AG04450 (cell line): ENCODE data around the gene VEZF1. TPM values are rescaled to one million over a fixed set of nuclear protein-coding genes. Genes with fewer than 3 reads are reported as not detected.

Experiments
- CTCF ChIA-PET: fragments of 300-600, 350-600 bp; formaldehyde crosslinking; extraction: SDS; loops from one replicate; lab custom pipeline; 2022; ENCODE audit warnings: antibody characterized with exemption, inconsistent platforms; lab: Charles Lee
- POLR2A ChIA-PET: fragments of 350-600 bp; formaldehyde crosslinking; extraction: SDS; loops from one replicate; lab custom pipeline; 2021; ENCODE audit warnings: antibody characterized with exemption, inconsistent platforms; lab: Yijun Ruan, JAX
- DNase-seq: peaks from one replicate; pipeline ENCODE4 v3.0.0-alpha.2; 2011; ENCODE audit warnings: low read depth, low spot score
- H3K27ac ChIP-seq: one replicate; pipeline ENCODE4 v1.5.1; 2012; ENCODE audit warnings: low read depth, low read length, control low read depth
- H3K27me3 ChIP-seq: one replicate; pipeline ENCODE4 v1.6.0; 2012; ENCODE audit warnings: low read length; ENCODE audit not compliant: control insufficient read depth, insufficient read depth
- H3K4me3 ChIP-seq: 2 replicates; pipeline ENCODE4 v1.5.1; 2011; ENCODE audit warnings: mild to moderate bottlenecking, low read depth, low read length, control low read depth
- H3K9me3 ChIP-seq: 2 replicates; pipeline ENCODE4 v1.5.1; 2012; ENCODE audit warnings: low read length; ENCODE audit not compliant: control insufficient read depth, insufficient read depth
- polyA plus RNA-seq: library from polyadenylated mRNA; depleted of rRNA; stranded (reverse); fragments of >200 nt; gene quantifications from 2 replicates; pipeline ENCODE4 v1.2.3, GENCODE V29; 2011
- TF ChIP-seq, protein P1 (sequence below): IDR thresholded peaks from 2 replicates; pipeline ENCODE4 v1.5.1; 2011; ENCODE audit warnings: low read depth, low read length, control low read depth, inconsistent platforms

Gene VEZF1
- polyA plus RNA-seq, 1 experiment = 38.9 TPM

DNA sequence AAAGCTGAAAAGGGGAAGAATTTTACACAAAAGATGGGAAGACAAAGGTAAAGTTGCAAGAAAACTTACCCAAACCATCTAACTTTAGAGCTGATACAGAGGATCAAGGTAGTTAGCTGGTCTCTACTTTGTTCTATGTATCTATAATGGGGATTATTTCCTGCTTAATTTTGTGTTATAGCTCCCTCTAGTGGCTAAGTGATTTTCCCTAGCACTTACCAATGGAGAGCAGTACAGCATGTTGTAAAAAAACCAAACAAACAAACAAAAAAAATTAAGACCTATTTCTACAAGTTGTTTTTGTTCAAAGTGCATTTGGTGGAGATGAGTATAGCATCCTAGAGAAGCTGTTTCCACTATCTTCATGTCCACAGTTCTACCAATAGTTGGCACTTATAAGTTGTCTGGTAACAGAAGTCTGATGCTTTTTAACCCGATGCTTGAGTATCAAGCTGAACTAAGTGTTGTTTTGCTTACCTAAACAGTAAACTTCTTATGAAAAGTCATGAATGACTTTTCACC, 11.5 kb upstream of the VEZF1 start:
- DNase-seq = peak; percentile 57
- TF ChIP-seq, protein P1, sequence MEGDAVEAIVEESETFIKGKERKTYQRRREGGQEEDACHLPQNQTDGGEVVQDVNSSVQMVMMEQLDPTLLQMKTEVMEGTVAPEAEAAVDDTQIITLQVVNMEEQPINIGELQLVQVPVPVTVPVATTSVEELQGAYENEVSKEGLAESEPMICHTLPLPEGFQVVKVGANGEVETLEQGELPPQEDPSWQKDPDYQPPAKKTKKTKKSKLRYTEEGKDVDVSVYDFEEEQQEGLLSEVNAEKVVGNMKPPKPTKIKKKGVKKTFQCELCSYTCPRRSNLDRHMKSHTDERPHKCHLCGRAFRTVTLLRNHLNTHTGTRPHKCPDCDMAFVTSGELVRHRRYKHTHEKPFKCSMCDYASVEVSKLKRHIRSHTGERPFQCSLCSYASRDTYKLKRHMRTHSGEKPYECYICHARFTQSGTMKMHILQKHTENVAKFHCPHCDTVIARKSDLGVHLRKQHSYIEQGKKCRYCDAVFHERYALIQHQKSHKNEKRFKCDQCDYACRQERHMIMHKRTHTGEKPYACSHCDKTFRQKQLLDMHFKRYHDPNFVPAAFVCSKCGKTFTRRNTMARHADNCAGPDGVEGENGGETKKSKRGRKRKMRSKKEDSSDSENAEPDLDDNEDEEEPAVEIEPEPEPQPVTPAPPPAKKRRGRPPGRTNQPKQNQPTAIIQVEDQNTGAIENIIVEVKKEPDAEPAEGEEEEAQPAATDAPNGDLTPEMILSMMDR = peak; percentile 81
- no peak overlapping the region for H3K4me3 ChIP-seq
- H3K27ac ChIP-seq = no peak overlapping the region
- ChIA-PET POLR2A (interaction anchor here (0.7 to 2.2 kb wide), 9 partner anchors 11 to 150 kb away, joined by 3 to 7 read pairs (median 5); partner anchors contain the start of genes DYNLL2, MRPS23 and VEZF1), CTCF (interaction anchor here (0.5 to 11.1 kb wide), 48 partner anchors 8 to 1017 kb away, joined by 3 to 661 read pairs (median 5); partner anchors contain the start of genes MRPS23, SRSF1 and VEZF1)
- no peaks in the 10 kb centered on the region for H3K27me3 ChIP-seq
- no peaks in the 10 kb centered on the region for H3K9me3 ChIP-seq

DNA sequence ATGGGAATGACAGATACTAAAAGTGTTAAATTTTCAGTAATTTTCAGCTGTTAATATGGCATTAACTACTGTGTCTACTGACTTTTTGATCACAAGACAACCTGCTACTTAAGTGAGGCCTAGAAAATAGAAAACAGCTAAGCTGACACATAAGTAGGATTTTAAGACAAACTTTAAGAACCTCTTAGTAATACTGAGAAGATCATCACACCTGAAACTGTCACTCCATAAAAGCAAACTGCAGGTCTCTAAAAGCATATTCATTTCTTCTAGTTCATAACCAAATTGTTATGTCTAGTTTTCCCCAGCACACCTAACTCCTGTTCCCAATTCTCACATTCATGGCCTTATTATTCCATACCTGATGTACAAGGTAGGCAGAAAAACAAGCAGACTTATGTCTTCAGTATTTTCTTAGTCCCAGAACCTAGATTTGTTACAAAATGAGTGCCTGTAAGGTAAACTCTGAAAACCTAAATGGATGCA, 11.0 kb upstream of the VEZF1 start:
- no peak for DNase-seq
- H3K27me3 ChIP-seq = no peaks in the 10 kb centered on the region
- no peak overlapping the region for H3K27ac ChIP-seq
- no peaks in the 10 kb centered on the region for H3K9me3 ChIP-seq
- CTCF ChIA-PET = interaction anchor here (0.6 to 11.1 kb wide), 44 partner anchors 8 to 1016 kb away, joined by 3 to 661 read pairs (median 6); partner anchors contain the start of genes MRPS23, SRSF1 and VEZF1
- no peak overlapping the region for H3K4me3 ChIP-seq
- POLR2A ChIA-PET = interaction anchor here (0.8 to 2.2 kb wide), 8 partner anchors 10 to 149 kb away, joined by 3 to 7 read pairs (median 5); partner anchors contain the start of genes DYNLL2, MRPS23 and VEZF1
- TF ChIP-seq, protein P1 = no peak

DNA sequence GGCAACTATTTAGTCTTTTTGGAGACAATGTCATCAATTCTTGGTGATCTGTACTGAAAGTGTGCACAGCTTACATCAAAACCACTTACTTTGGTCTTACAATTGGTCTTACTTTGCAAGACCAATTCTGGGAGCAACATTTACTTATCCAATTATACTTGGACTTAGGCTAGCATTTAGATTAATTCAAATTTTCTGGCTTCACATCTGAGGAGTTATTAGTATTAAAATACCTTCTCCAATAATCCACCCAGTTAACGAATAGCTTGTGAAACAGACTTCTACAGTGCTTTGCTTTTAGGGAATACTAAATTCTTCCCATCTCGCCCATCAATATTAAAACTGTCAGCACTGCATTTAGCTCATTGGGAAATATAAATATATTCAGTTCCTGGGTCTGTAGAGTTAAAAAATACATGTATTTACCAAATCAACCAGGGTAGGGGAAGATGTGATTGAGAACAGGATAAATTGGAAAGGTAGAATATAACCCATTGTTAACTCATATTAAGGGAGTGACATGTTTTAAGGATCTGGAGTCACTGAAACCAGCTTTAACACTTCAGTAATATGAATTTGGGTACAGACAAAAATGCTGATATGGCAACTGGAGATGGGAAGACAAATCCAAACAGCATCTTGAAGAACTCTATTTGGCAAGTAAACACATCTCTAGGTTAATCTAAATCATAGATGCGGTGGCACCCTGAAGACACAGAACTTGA, 9.2 kb upstream of the VEZF1 start:
- Histone ChIP-seq H3K27ac (no peak overlapping the region), H3K4me3 (no peak overlapping the region), H3K27me3 (no peaks in the 10 kb centered on the region), H3K9me3 (no peaks in the 10 kb centered on the region)
- DNase-seq = no peak
- ChIA-PET POLR2A (interaction anchor here (0.6 to 1.3 kb wide), 5 partner anchors 17 to 139 kb away, joined by 3 to 7 read pairs (median 4); no protein-coding TSS in a partner anchor), CTCF (interaction anchor here (0.5 to 11.1 kb wide), 13 partner anchors 15 to 214 kb away, joined by 3 to 661 read pairs (median 5); partner anchors contain the start of gene MRPS23)
- TF ChIP-seq, protein P1 = no peak

DNA sequence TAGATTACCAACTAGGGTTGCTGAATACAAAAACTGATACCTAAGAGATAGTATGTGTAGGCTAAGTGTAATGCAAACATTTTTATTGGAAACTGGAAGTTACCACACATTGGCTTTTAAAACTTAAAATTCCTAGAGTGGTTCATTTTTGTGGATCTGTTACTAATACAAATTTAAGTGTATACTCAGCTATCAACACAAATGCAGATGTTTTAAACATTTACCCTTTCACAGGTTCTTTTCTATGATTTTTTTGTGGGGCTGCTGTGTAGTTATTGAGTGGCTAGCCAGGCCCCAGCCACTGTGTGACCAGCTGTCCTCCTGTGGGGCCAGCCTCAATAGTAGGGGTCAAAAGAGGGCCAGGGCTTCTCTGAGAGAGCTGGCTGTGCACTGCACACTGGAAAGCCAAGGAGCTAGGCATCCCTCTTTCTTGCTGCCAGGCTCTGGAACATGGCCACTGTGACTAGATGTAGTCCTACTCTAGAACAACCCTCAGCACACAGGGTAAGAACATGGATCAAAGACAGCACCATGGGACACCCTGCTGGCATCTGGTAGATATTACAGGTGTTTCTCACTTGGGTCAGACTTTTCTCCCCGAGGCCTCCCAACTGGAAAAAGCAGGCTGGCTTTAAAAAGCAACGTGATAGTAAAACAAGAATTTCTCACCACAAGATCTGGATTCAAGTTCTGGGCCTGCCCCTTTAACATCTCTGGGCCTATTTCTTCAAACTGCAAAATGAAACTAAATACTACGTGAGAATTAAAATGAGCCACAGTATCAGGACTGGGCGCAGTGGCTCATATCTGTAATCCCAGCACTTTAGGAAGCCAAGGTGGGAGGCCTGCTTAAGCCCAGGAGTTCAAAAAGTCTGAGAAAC, 7.3 kb upstream of the VEZF1 start:
- H3K4me3 ChIP-seq = no peak overlapping the region
- no peaks in the 10 kb centered on the region for H3K9me3 ChIP-seq
- ChIA-PET POLR2A (interaction anchor here (1.1 kb wide), 1 partner anchor 135 kb away, joined by 5 read pairs; no protein-coding TSS in a partner anchor), CTCF (interaction anchor here (0.5 to 11.1 kb wide), 17 partner anchors 9 to 323 kb away, joined by 3 to 661 read pairs (median 5); partner anchors contain the start of gene MRPS23)
- DNase-seq = peak; percentile 59
- no peaks in the 10 kb centered on the region for H3K27me3 ChIP-seq
- no peak overlapping the region for H3K27ac ChIP-seq
- TF ChIP-seq, protein P1 = peak; percentile 73
